H1 (cell line): Measurements from ENCODE around the gene OSM. TPM values are rescaled to one million over a fixed set of nuclear protein-coding genes. Genes with fewer than 3 reads are reported as not detected.

ENCODE experiments used
- CTCF ChIA-PET: fragments of 300-600 bp; sonication (Branson Sonifier 250); formaldehyde crosslinking; loops from one replicate; lab custom pipeline; 2021; ENCODE audit not compliant: partially characterized antibody; lab: Charles Lee
- POLR2A ChIA-PET: fragments of 300-600 bp; sonication (Branson Sonifier 250); formaldehyde crosslinking; loops from one replicate; lab custom pipeline; 2021; ENCODE audit warnings: inconsistent platforms; ENCODE audit not compliant: partially characterized antibody; lab: Charles Lee
- DNase-seq, 2 experiments: peaks; one replicate each; pipeline versions ENCODE4 v3.0.0 to v3.0.0-alpha.2; 2010 to 2022; ENCODE audit warnings: low spot score in 2 of 2, low read depth in 1 of 2, mixed read lengths in 1 of 2
- FAIRE-seq: peaks from 2 replicates; lab custom pipeline; 2011; peaks lifted over from hg19 to GRCh38; lab: Jason Lieb, UNC
- H2AFZ ChIP-seq: 2 replicates; pipeline ENCODE4 v1.8.1; 2012; ENCODE audit warnings: low read length, inconsistent platforms
- H2AK5ac ChIP-seq: 2 replicates; pipeline ENCODE4 v1.6.1; 2013; ENCODE audit warnings: low read depth, low read length
- H2BK120ac ChIP-seq: replicated peaks from 2 replicates; pipeline ENCODE3; 2013; ENCODE audit warnings: low read depth, low read length, inconsistent platforms
- H2BK12ac ChIP-seq: 2 replicates; pipeline ENCODE4 v1.6.1; 2013; ENCODE audit warnings: low read depth, low read length
- H2BK15ac ChIP-seq: 2 replicates; pipeline ENCODE4 v1.6.1; 2013; ENCODE audit warnings: low read length
- H2BK20ac ChIP-seq: 2 replicates; pipeline ENCODE4 v1.6.1; 2013; ENCODE audit warnings: low read length
- H2BK5ac ChIP-seq: 2 replicates; pipeline ENCODE4 v1.6.1; 2013; ENCODE audit warnings: low read depth, low read length
- H3K14ac ChIP-seq: 2 replicates; pipeline ENCODE4 v1.6.1; 2013; ENCODE audit warnings: inconsistent platforms; ENCODE audit not compliant: insufficient read length
- H3K18ac ChIP-seq: 2 replicates; pipeline ENCODE4 v1.6.1; 2013; ENCODE audit warnings: low read length; ENCODE audit errors: extremely low read depth
- H3K23ac ChIP-seq: 2 replicates; pipeline ENCODE4 v1.6.1; 2013; ENCODE audit warnings: inconsistent platforms; ENCODE audit not compliant: insufficient read length
- H3K23me2 ChIP-seq: 2 replicates; pipeline ENCODE4 v1.6.1; 2013; ENCODE audit warnings: low read depth, low read length
- H3K27ac ChIP-seq: 2 replicates; pipeline ENCODE4 v1.6.1; 2011; ENCODE audit warnings: low read depth, low read length, inconsistent platforms
- H3K27me3 ChIP-seq, 4 experiments: replicated peaks in 1 of 4; 1 replicate in 1 of 4; 2 replicates in 3 of 4; pipeline versions ENCODE4 v1.6.1 to v1.8.1; 2011 to 2013; ENCODE audit warnings: low read length in 3 of 4, mild to moderate bottlenecking in 3 of 4, inconsistent platforms in 2 of 4, mixed read lengths in 2 of 4, moderate library complexity in 1 of 4; ENCODE audit not compliant: control insufficient read depth in 3 of 4, insufficient read depth in 3 of 4; ENCODE audit errors: extremely low read depth in 1 of 4
- H3K36me3 ChIP-seq, 4 experiments: 2 replicates each; pipeline versions ENCODE4 v1.6.1 to v1.8.1; 2011 to 2013; ENCODE audit warnings: mild to moderate bottlenecking in 4 of 4, low read length in 3 of 4, moderate library complexity in 2 of 4, control low read depth in 1 of 4, inconsistent platforms in 1 of 4; ENCODE audit not compliant: insufficient read depth in 4 of 4, control insufficient read depth in 2 of 4
- H3K4ac ChIP-seq: replicated peaks from 2 replicates; pipeline ENCODE3; 2013; ENCODE audit warnings: low read length, low read depth, mixed read lengths, inconsistent platforms; ENCODE audit not compliant: insufficient read length
- H3K4me1 ChIP-seq, 4 experiments: replicated peaks in 1 of 4; 1 replicate in 1 of 4; 2 replicates in 3 of 4; pipeline versions ENCODE4 v1.6.1 to v1.8.1; 2011 to 2013; ENCODE audit warnings: low read length in 3 of 4, inconsistent platforms in 2 of 4, mixed read lengths in 1 of 4; ENCODE audit not compliant: insufficient read depth in 4 of 4, control insufficient read depth in 3 of 4
- H3K4me2 ChIP-seq, 2 experiments: 2 replicates each; pipeline versions ENCODE4 v1.6.1 to v1.8.1; 2011 to 2013; ENCODE audit warnings: low read depth in 2 of 2, low read length in 2 of 2, control low read depth in 1 of 2, inconsistent platforms in 1 of 2, mild to moderate bottlenecking in 1 of 2; ENCODE audit not compliant: insufficient read depth in 1 of 2
- H3K4me3 ChIP-seq, 4 experiments: fragments of 200-600, 300-600 bp in 1 of 4; sonication (generic), shearing (Covaris generic), sonication (Bioruptor Twin) in 1 of 4; 2 replicates each; pipeline versions ENCODE4 v1.5.1 to v1.8.1; 2011 to 2016; ENCODE audit warnings: low read length in 4 of 4, low read depth in 3 of 4, control low read depth in 2 of 4, inconsistent platforms in 2 of 4, mild to moderate bottlenecking in 2 of 4, mixed read lengths in 1 of 4, moderate library complexity in 1 of 4; ENCODE audit not compliant: insufficient read depth in 2 of 4; ENCODE audit errors: extremely low read depth in 1 of 4
- H3K56ac ChIP-seq: replicated peaks from 2 replicates; pipeline ENCODE3; 2013; ENCODE audit warnings: low read depth, mild to moderate bottlenecking, mixed read lengths, low read length, inconsistent platforms; ENCODE audit not compliant: insufficient read length
- H3K79me1 ChIP-seq: 2 replicates; pipeline ENCODE4 v1.6.1; 2013; ENCODE audit warnings: low read depth, low read length, control low read depth
- H3K79me2 ChIP-seq, 2 experiments: 2 replicates each; pipeline versions ENCODE4 v1.6.1 to v1.8.1; 2012 to 2013; ENCODE audit warnings: low read length in 2 of 2, mild to moderate bottlenecking in 2 of 2, inconsistent platforms in 1 of 2; ENCODE audit not compliant: insufficient read depth in 2 of 2, control insufficient read depth in 1 of 2
- H3K9ac ChIP-seq, 4 experiments: replicated peaks in 1 of 4; 1 replicate in 1 of 4; 2 replicates in 3 of 4; pipeline versions ENCODE4 v1.6.1 to v1.8.1; 2011 to 2013; ENCODE audit warnings: low read depth in 3 of 4, low read length in 3 of 4, control low read depth in 2 of 4, mild to moderate bottlenecking in 2 of 4, moderate library complexity in 2 of 4, inconsistent platforms in 1 of 4; ENCODE audit errors: extremely low read depth in 1 of 4
- H3K9me3 ChIP-seq, 2 experiments: 2 replicates each; pipeline versions ENCODE4 v1.6.1 to v1.8.1; 2012 to 2013; ENCODE audit warnings: mild to moderate bottlenecking in 2 of 2, moderate library complexity in 2 of 2, control low read depth in 1 of 2, inconsistent platforms in 1 of 2, low read depth in 1 of 2, low read length in 1 of 2, mixed read lengths in 1 of 2; ENCODE audit not compliant: insufficient read depth in 2 of 2
- H4K20me1 ChIP-seq, 2 experiments: replicated peaks in 1 of 2; 2 replicates each; pipeline versions ENCODE3 to v1.8.1; 2011 to 2013; ENCODE audit warnings: inconsistent platforms in 2 of 2, low read length in 2 of 2, mild to moderate bottlenecking in 1 of 2; ENCODE audit not compliant: insufficient read depth in 2 of 2, control insufficient read depth in 1 of 2
- H4K5ac ChIP-seq: 2 replicates; pipeline ENCODE4 v1.6.1; 2013; ENCODE audit warnings: low read length, low read depth, mixed read lengths, inconsistent platforms; ENCODE audit not compliant: insufficient read length
- H4K8ac ChIP-seq: 2 replicates; pipeline ENCODE4 v1.8.0; 2013; ENCODE audit warnings: mild to moderate bottlenecking, moderate library complexity, low read length, inconsistent platforms; ENCODE audit not compliant: insufficient read depth; ENCODE audit errors: extremely low read depth
- H4K91ac ChIP-seq: replicated peaks from 2 replicates; pipeline ENCODE3; 2013; ENCODE audit warnings: low read length, mixed read lengths, inconsistent platforms; ENCODE audit not compliant: insufficient read length
- BCL11A ChIP-seq, 2 experiments: IDR thresholded peaks; one replicate each; pipeline ENCODE4 v1.6.1; 2011; ENCODE audit warnings: low read depth in 2 of 2, low read length in 2 of 2, mild to moderate bottlenecking in 2 of 2
- CBX8 ChIP-seq: fragments of 300-800, 300-1000 bp; sonication (generic); IDR thresholded peaks from 2 replicates; pipeline ENCODE4 v1.7.1; 2016; ENCODE audit warnings: low read depth, low read length, borderline replicate concordance
- CEBPB ChIP-seq: IDR thresholded peaks from 2 replicates; pipeline ENCODE4 v1.6.1; 2012; ENCODE audit warnings: low read depth, low read length
- CHD2 ChIP-seq: IDR thresholded peaks from 2 replicates; pipeline ENCODE4 v1.6.1; 2012; ENCODE audit warnings: low read length, improper control_type of control experiment
- JUN ChIP-seq: IDR thresholded peaks from 2 replicates; pipeline ENCODE4 v1.6.1; 2011; ENCODE audit warnings: low read depth, mild to moderate bottlenecking, improper control_type of control experiment, low read length
- POLR2AphosphoS5 ChIP-seq: IDR thresholded peaks from 2 replicates; pipeline ENCODE4 v1.6.1; 2011; ENCODE audit warnings: low read depth, low read length
- SIN3A ChIP-seq, 2 experiments: IDR thresholded peaks in 1 of 2; conservative IDR thresholded peaks in 1 of 2; 2 replicates each; pipeline ENCODE4 v1.6.1; 2011 to 2012; ENCODE audit warnings: low read length in 2 of 2, improper control_type of control experiment in 1 of 2, low read depth in 1 of 2, mild to moderate bottlenecking in 1 of 2
- SP2 ChIP-seq: IDR thresholded peaks from 2 replicates; pipeline ENCODE4 v1.6.1; 2012; ENCODE audit warnings: mild to moderate bottlenecking, low read length, inconsistent platforms
- SUZ12 ChIP-seq: fragments of 200-600 bp; sonication (generic); IDR thresholded peaks from 2 replicates; pipeline ENCODE4 v1.6.1; 2012; ENCODE audit warnings: mild to moderate bottlenecking, inconsistent platforms, low read length, moderate library complexity, mixed read lengths
- TAF7 ChIP-seq: optimal IDR thresholded peaks from 2 replicates; pipeline ENCODE3; 2011; ENCODE audit warnings: low read depth, mild to moderate bottlenecking, inconsistent platforms, low read length, moderate library complexity, borderline replicate concordance
- ZNF274 ChIP-seq: IDR thresholded peaks from 2 replicates; pipeline ENCODE4 v1.7.0; 2012; ENCODE audit warnings: low read length, borderline replicate concordance; ENCODE audit errors: extremely low read depth
- WGBS, 2 experiments: shearing (Covaris generic) in 1 of 2; methylation state at CpG; one replicate each; pipeline versions ENCODE4 v1.1.6 to v1.1.7; 2013 to 2015; ENCODE audit warnings: low lambda C conversion rate in 2 of 2, mixed read lengths in 2 of 2, inconsistent platforms in 1 of 2, low coverage in 1 of 2, missing lambda C conversion rate in 1 of 2; ENCODE audit not compliant: insufficient replicate concordance in 2 of 2, insufficient coverage in 1 of 2, insufficient read length in 1 of 2; ENCODE audit errors: extremely low coverage in 1 of 2, missing lambda C conversion rate in 1 of 2; 5-methylcytosine and 5-hydroxymethylcytosine counted together
- polyA plus RNA-seq, 7 experiments: library from polyadenylated mRNA; depleted of rRNA in 3 of 7; stranded (reverse) in 5 of 7; unstranded in 2 of 7; fragments of >200 nt in 5 of 7; fragments of 200-250 nt in 2 of 7; gene quantifications; 1 replicate in 5 of 7; 2 replicates in 1 of 7; 4 replicates in 1 of 7; pipeline versions ENCODE4 v1.2.1 to v1.2.3, GENCODE V29; 2011 to 2013; ENCODE audit warnings: missing spikeins in 2 of 7, mixed read lengths in 2 of 7
- total RNA-seq: library from RNA; stranded (reverse); fragmentation: NEBNext Ultra II Directional; extraction: Animal tissue kit (Norgen Biotek cat#: 25700); gene quantifications from 2 replicates; pipeline ENCODE4 v1.2.1, GENCODE V29; 2021

The OSM gene
- total and polyA plus RNA-seq, 2 of the 8 experiments (the other 6 are each of a cell fraction or from before 2014, with no cell fraction given): not detected

- DNase-seq (no peak), FAIRE-seq (no peak)
- Histone ChIP-seq H2AFZ (no peak overlapping the region), H3K79me2 (no peaks in the 10 kb centered on the region), H3K14ac (no peak overlapping the region), H3K4ac (no peak overlapping the region), H3K27me3 (no peaks in the 10 kb centered on the region), H3K23me2 (no peaks in the 10 kb centered on the region), H3K27ac (no peak overlapping the region), H2BK120ac (no peak overlapping the region), H4K8ac (no peak overlapping the region), H3K79me1 (0 out of 2 replicates have a peak, but pooled peaks cover 2% of the 10 kb centered on the region), H2BK5ac (no peak overlapping the region), H3K18ac (no peak overlapping the region), H3K56ac (no peak overlapping the region), H4K91ac (no peak overlapping the region), H3K36me3 (no peaks in the 10 kb centered on the region), H2BK20ac (no peak overlapping the region), H3K4me2 (no peak overlapping the region), H2AK5ac (no peak overlapping the region), H2BK12ac (no peak overlapping the region), H3K9ac (no peak overlapping the region), H3K4me3 (no peak overlapping the region), H3K9me3 (no peaks in the 10 kb centered on the region), H3K23ac (no peak overlapping the region), H4K20me1 (peaks cover 0 to 2% of the 10 kb centered on the region in 2 experiments), H4K5ac (no peak overlapping the region), H2BK15ac (no peak overlapping the region), H3K4me1 (peaks cover 0 to 5% (median 1%) of the 10 kb centered on the region in 4 experiments; a peak in 3 of 7 replicates)
- CTCF ChIA-PET: interaction anchor here (1.0 to 20.1 kb wide), 4 partner anchors 9 to 25 kb away, joined by 3 to 203 read pairs (median 4); partner anchors contain the start of gene CASTOR1
- POLR2A ChIA-PET: interaction anchor here (0.8 to 1.5 kb wide), 3 partner anchors 19 to 31 kb away, joined by 3 to 4 read pairs (median 3); partner anchors contain the start of gene CASTOR1
- WGBS, 2 experiments: 81% methylated on average over 4 of the region's 8 CpGs; no CpG with 5 or more reads in 1 of the 2 experiments
- TF ChIP-seq SP2: no peak
- TF ChIP-seq POLR2AphosphoS5: no peak
- TF ChIP-seq CEBPB: no peak
- no peak for TF ChIP-seq TAF7
- no peak for TF ChIP-seq BCL11A (IDR thresholded peaks at IDR 0.05; ENCODE audit: low read depth in 2 of 2, low read length in 2 of 2)
- TF ChIP-seq SIN3A (conservative IDR thresholded peaks at IDR 0.05 in 1 of 2, IDR thresholded peaks at IDR 0.05 in 1 of 2; ENCODE audit: low read depth in 1 of 2, low read length in 2 of 2): no peak
- no peak for TF ChIP-seq CHD2
- TF ChIP-seq SUZ12: no peak
- TF ChIP-seq ZNF274: no peak
- no peak for TF ChIP-seq JUN
- TF ChIP-seq CBX8: no peak
Observed at GRCh38 chr22:30313527-30314363, 47.1 kb upstream of the OSM start.
